ENCODE measurements around the gene PAX5.

The PAX5 gene

GRCh38 chr9:36985769-36986467, 48.1 kb downstream of the PAX5 start:
- no peak for DNase-seq

GRCh38 chr9:36985061-36985768, 48.9 kb downstream of the PAX5 start:
- DNase-seq: no peak

- DNase-seq: no peak
Observed at GRCh38 chr9:36980148-36980974, 53.7 kb downstream of the PAX5 start.

- no peak for DNase-seq
Observed at GRCh38 chr9:36976371-36977030, 57.6 kb downstream of the PAX5 start.

- DNase-seq: no peak
Observed at GRCh38 chr9:36974731-36975130, 59.3 kb downstream of the PAX5 start.

- no peak for DNase-seq
Observed at GRCh38 chr9:36971935-36972488, 62.1 kb downstream of the PAX5 start.

- DNase-seq: no peak
Observed at GRCh38 chr9:36970007-36970888, 63.8 kb downstream of the PAX5 start.

GRCh38 chr9:36969216-36969771, 64.8 kb downstream of the PAX5 start:
- DNase-seq: no peak

GRCh38 chr9:36968574-36969215, 65.4 kb downstream of the PAX5 start:
- no peak for DNase-seq

GRCh38 chr9:36967997-36968396, 66.1 kb downstream of the PAX5 start:
- DNase-seq: no peak

GRCh38 chr9:36966371-36967097, 67.5 kb downstream of the PAX5 start:
- no peak for DNase-seq

- DNase-seq: no peak
Observed at GRCh38 chr9:36964791-36965190, 69.3 kb downstream of the PAX5 start.

- DNase-seq: no peak
Observed at GRCh38 chr9:36963346-36963745, 70.7 kb downstream of the PAX5 start.

- no peak for DNase-seq
Observed at GRCh38 chr9:36962691-36963090, 71.4 kb downstream of the PAX5 start.

- no peak for DNase-seq
Observed at GRCh38 chr9:36961561-36962325, 72.3 kb downstream of the PAX5 start.

- DNase-seq: no peak
Observed at GRCh38 chr9:36961051-36961450, 73.0 kb downstream of the PAX5 start.

GRCh38 chr9:36960575-36960955, 73.5 kb downstream of the PAX5 start:
- no peak for DNase-seq

- DNase-seq: no peak
Observed at GRCh38 chr9:36959681-36960574, 74.1 kb downstream of the PAX5 start.

All from activated effector memory CD4-positive, alpha-beta T cell treated with Interleukin-2 at 50 U/mL for 16 hours (primary cell).